DOHH2 (cell line): ENCODE results near the gene MILR1.

Experiments
- EZH2phosphoT487 ChIP-seq: fragments of 200-600 bp; sonication (generic); IDR thresholded peaks from 2 replicates; pipeline ENCODE4 v1.6.1; 2017; ENCODE audit warnings: borderline replicate concordance, mild to moderate bottlenecking, antibody characterized with exemption, low read length, moderate library complexity, mixed read lengths
- TF ChIP-seq, protein P1 (sequence below): fragments of 200-600 bp; sonication (generic); IDR thresholded peaks from one replicate; pipeline ENCODE4 v1.5.1; 2014; ENCODE audit warnings: antibody characterized with exemption, mild to moderate bottlenecking, low read depth, low read length; ENCODE audit not compliant: poor library complexity, severe bottlenecking

DNA sequence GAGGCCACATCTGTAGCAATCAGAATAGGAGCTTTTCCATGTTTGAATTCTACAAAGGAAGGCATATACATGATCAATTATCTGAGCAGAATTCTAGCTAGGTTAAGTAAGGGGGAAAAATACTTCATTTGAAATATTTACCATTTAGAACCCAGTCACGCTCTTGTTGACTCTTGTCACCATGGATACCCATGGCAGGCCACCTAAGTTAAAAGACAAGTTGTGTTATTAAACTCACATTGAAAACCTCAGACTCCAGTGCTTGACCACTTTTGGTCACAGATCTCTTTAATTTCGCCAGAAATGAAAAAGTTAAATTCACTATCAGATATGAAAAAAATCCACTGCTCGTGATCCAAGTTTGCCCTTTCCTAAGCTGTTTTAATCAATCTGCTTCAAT, 53.1 kb downstream of the MILR1 start:
- TF ChIP-seq, protein P1, sequence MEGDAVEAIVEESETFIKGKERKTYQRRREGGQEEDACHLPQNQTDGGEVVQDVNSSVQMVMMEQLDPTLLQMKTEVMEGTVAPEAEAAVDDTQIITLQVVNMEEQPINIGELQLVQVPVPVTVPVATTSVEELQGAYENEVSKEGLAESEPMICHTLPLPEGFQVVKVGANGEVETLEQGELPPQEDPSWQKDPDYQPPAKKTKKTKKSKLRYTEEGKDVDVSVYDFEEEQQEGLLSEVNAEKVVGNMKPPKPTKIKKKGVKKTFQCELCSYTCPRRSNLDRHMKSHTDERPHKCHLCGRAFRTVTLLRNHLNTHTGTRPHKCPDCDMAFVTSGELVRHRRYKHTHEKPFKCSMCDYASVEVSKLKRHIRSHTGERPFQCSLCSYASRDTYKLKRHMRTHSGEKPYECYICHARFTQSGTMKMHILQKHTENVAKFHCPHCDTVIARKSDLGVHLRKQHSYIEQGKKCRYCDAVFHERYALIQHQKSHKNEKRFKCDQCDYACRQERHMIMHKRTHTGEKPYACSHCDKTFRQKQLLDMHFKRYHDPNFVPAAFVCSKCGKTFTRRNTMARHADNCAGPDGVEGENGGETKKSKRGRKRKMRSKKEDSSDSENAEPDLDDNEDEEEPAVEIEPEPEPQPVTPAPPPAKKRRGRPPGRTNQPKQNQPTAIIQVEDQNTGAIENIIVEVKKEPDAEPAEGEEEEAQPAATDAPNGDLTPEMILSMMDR = no peak
- TF ChIP-seq EZH2phosphoT487 = no peak
